HTERT RPE-1 (cell line): ENCODE results near the gene STX8.

Source experiments
- in situ Hi-C: fragments of 300-500 bp; cut with MboI; formaldehyde crosslinking; loops from 4 replicates; pipeline ENCODE4 v1.14.3; 2020; ENCODE audit warnings: low sequenced_read_pairs

The STX8 gene

GRCh38 chr17:9446528-9446927, 129.1 kb downstream of the STX8 start:
- in situ Hi-C loops: no loop called here

DNA sequence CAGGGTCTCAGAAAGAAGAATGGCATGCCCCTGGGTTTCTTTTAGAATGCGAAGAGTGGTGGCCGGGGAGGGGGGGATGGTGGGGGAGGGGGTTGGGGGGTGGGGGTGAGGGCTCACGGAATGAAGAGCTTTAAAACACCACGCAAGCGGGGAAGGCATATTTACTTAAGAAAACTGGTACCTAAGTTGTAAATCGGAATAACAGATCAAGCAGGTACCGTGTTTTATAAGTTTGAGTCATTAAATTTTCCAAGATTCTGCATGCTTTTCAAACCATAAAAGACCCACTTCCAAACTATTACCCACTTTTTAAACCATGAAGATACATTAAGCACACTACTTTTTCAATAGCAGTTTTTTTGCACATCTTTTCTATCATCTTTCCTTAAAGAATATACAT, 130.2 kb downstream of the STX8 start:
- in situ Hi-C loops: no loop called here

GRCh38 chr17:9444687-9445086, 130.9 kb downstream of the STX8 start:
- in situ Hi-C loops: no loop called here

- in situ Hi-C loops: no loop called here
These were observed 131.8 kb downstream of the STX8 start for GRCh38 chr17:9443811-9444210.

DNA sequence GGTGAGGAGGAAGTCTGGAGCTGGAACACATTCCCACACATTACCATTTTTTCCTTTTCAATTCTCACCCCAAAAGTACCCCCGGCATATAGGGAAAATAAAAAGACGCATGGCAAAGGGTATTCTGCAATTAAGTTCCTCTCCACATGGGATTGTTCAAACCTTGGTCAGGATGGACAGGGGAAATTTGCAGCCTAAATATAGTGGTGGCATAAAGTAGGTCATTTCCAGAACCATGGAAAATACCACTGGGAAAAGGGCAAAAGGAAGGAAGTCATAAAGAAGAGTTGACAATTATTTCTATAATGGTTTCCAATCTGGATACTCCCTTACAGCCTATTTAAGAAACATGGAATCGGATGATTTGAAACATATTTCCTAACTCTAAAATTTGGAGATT, 135.8 kb downstream of the STX8 start:
- in situ Hi-C loops: no loop called here

DNA sequence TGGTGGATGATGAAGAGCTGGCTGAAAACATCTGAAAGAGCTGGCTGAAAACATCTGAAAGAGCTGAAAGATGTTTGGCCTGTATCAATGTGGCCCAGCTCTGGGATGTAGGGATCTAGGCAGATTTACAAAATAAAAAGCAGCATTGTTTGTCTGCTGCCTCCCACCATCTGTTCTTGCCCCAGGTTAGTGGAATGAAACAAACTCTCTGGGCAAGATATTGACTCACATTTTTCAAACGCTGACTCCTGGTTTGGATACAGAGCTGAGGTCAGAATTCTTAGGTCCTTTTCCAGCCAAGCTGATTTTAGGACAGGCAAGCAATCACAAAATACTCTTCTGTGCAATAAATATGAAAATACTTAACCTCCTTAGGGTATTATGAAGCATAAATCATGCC, 139.0 kb downstream of the STX8 start:
- in situ Hi-C loops: no loop called here

GRCh38 chr17:9435165-9435564, 140.5 kb downstream of the STX8 start:
- in situ Hi-C loops: no loop called here

- in situ Hi-C loops: no loop called here
These were observed 141.0 kb downstream of the STX8 start for GRCh38 chr17:9434642-9435057.

DNA sequence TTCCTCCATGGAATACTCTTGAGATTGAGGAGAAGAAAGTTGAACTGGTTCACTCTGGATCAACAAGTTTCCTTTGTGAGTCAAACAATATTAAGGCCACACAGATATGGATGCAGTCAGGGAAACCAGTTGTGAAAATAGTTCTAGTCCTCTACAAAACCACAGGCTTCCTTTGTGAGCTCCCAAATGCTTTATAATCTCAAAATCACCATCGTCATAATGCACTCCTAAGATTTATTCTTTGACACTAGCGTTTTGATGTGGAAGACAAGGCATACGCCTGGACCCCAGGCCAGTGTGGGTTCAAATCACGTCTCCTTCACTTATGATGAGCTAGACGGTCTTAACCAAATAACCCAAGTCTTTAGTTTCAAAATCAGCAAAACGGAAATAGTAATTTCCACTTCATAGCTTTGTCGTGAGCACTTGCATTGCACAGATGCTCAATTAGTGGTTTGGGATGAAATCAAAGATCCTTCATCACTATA, 142.6 kb downstream of the STX8 start:
- in situ Hi-C loops: no loop called here

- in situ Hi-C loops: no loop called here
These were observed 143.3 kb downstream of the STX8 start for GRCh38 chr17:9432134-9432885.

DNA sequence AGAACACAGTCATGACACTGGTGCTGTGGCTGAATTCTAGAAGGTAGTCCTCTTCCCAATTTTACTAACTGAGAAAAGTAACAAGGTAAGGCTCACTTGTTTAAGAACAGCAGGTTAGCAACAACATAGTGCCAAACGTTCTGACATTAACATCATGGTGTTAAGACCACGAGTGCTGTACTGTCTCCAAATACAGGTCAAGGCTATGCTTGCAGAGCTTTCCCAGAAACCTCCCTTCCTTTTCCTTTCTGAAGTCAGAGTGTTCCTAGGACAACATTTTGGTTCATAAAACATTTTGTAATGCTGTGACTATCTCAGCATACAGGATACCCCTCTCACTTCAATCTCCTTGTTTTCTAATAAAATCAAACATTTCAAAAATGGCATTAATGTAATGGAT, 144.0 kb downstream of the STX8 start:
- in situ Hi-C loops: no loop called here

GRCh38 chr17:9427465-9428315, 147.9 kb downstream of the STX8 start:
- in situ Hi-C loops: no loop called here

DNA sequence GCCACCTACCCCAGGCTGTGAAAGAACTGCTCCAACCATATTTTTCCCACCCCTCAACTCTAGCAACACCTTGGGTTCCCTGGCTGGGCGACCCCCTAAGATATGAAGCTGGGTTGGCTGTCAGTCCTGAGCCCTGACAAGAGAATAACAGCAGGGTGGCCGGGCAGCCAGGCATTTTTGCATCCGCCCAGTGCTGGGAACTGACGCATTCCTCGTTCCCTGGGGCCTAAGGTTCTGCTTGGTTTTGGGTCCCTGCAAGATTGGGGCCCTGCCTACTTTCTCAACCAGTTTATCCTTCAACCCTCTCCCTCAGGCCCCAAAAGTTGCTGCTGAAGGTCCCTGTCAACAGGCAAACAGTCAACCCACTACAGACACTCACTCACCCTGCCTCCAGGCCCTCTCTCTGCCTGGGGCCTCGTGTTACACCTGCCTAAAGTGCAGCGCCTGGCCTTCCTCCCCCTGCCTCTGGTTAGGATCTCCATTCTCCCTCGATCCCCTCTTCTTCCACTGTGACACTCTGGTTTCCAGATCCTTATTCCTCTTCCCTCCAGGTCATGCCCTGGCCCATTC, 151.5 kb downstream of the STX8 start:
- in situ Hi-C loops: no loop called here

- in situ Hi-C loops: no loop called here
These were observed 154.1 kb downstream of the STX8 start for GRCh38 chr17:9421525-9421924.

GRCh38 chr17:9419932-9420453, 155.6 kb downstream of the STX8 start:
- in situ Hi-C loops: no loop called here

DNA sequence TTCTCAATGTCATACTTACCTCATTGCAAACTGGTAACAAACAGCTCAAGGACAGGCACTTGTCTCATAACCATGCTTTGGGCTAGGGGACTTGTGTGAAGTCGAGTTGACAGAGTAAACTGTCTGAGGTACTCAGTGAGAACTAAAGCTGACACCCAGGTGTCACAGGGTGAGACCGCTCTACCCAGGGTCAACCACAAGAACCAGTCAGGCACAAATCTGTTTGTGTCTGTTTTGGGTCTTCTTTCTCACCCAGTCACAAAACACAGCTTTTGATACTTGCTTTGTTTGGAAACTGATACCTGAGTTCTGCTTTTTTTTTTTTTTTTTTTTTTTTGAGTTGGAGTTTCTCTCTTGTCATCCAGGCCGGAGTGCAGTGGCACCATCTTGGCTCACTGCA, 161.1 kb downstream of the STX8 start:
- in situ Hi-C loops: no loop called here

GRCh38 chr17:9410737-9411136, 164.9 kb downstream of the STX8 start:
- in situ Hi-C loops: no loop called here

GRCh38 chr17:9410301-9410700, 165.3 kb downstream of the STX8 start:
- in situ Hi-C loops: no loop called here

GRCh38 chr17:9409878-9410277, 165.7 kb downstream of the STX8 start:
- in situ Hi-C loops: no loop called here

GRCh38 chr17:9408868-9409829, 166.5 kb downstream of the STX8 start:
- in situ Hi-C loops: no loop called here
